ENCODE results near the gene GREM1. TPM values are rescaled to one million over a fixed set of nuclear protein-coding genes. Genes with fewer than 3 reads are reported as not detected.

GREM1 gene
- total and polyA plus RNA-seq, 2 donors (not counting 1 experiment from before 2014, with no cell fraction given) = 364 to 1,863 TPM

- no peaks in the 10 kb centered on the region for H3K36me3 ChIP-seq (ENCODE audit: control insufficient read depth, insufficient read depth, low read length)
- H3K27me3 ChIP-seq (ENCODE audit: control insufficient read depth, insufficient read depth, low read length) = no peaks in the 10 kb centered on the region
- H3K9me3 ChIP-seq (ENCODE audit: control insufficient read depth, insufficient read depth, low read depth, low read length) = no peaks in the 10 kb centered on the region
- no peak overlapping the region for H3K9ac ChIP-seq (ENCODE audit: insufficient read depth, low read length)
- peak; percentile 51 to 53 for DNase-seq (ENCODE audit: low read depth in 2 of 2)
- H3K79me2 ChIP-seq (ENCODE audit: control insufficient read depth, insufficient read depth, low read length) = no peaks in the 10 kb centered on the region
- no peak overlapping the region for H3K4me3 ChIP-seq (replicated peaks in 1 of 4; ENCODE audit: control extremely low read depth in 1 of 4, insufficient read depth in 1 of 4, low read depth in 3 of 4, low read length in 4 of 4)
- no peak overlapping the region for H2AFZ ChIP-seq (ENCODE audit: low read length)
- no peak overlapping the region for H3K27ac ChIP-seq (ENCODE audit: insufficient read depth, low read length)
- H3K4me1 ChIP-seq (ENCODE audit: control insufficient read depth, extremely low read depth, insufficient read depth, low read length) = peaks cover 12% of the 10 kb centered on the region
- TF ChIP-seq CTCF (conservative IDR thresholded peaks at IDR 0.05 in 1 of 2, IDR thresholded peaks at IDR 0.05 in 1 of 2; ENCODE audit: low read depth in 1 of 2, low read length in 2 of 2) = no peak
- no peak for TF ChIP-seq EZH2 (IDR thresholded peaks at IDR 0.05; ENCODE audit: low read length, missing control alignments)
- peak overlapping the region; percentile 21 for H3K4me2 ChIP-seq (ENCODE audit: extremely low read depth, insufficient read depth, low read length)
- no peaks in the 10 kb centered on the region for H4K20me1 ChIP-seq (ENCODE audit: control insufficient read depth, extremely low read depth, insufficient read depth, low read length)
Measured at GRCh38 chr15:32790352-32790999, 72.7 kb downstream of the GREM1 start.

- Histone ChIP-seq H3K27ac (ENCODE audit: insufficient read depth, low read length) (no peak overlapping the region), H3K9ac (ENCODE audit: insufficient read depth, low read length) (no peak overlapping the region), H4K20me1 (ENCODE audit: control insufficient read depth, extremely low read depth, insufficient read depth, low read length) (no peaks in the 10 kb centered on the region), H3K79me2 (ENCODE audit: control insufficient read depth, insufficient read depth, low read length) (no peaks in the 10 kb centered on the region), H3K9me3 (ENCODE audit: control insufficient read depth, insufficient read depth, low read depth, low read length) (no peaks in the 10 kb centered on the region), H2AFZ (ENCODE audit: low read length) (no peak overlapping the region), H3K4me3 (replicated peaks in 1 of 4; ENCODE audit: control extremely low read depth in 1 of 4, insufficient read depth in 1 of 4, low read depth in 3 of 4, low read length in 4 of 4) (no peak overlapping the region), H3K36me3 (ENCODE audit: control insufficient read depth, insufficient read depth, low read length) (no peaks in the 10 kb centered on the region), H3K4me1 (ENCODE audit: control insufficient read depth, extremely low read depth, insufficient read depth, low read length) (peaks cover 12% of the 10 kb centered on the region), H3K4me2 (ENCODE audit: extremely low read depth, insufficient read depth, low read length) (no peak overlapping the region), H3K27me3 (ENCODE audit: control insufficient read depth, insufficient read depth, low read length) (no peaks in the 10 kb centered on the region)
- no peak for DNase-seq (ENCODE audit: low read depth in 2 of 2)
- TF ChIP-seq CTCF (conservative IDR thresholded peaks at IDR 0.05 in 1 of 2, IDR thresholded peaks at IDR 0.05 in 1 of 2; ENCODE audit: low read depth in 1 of 2, low read length in 2 of 2) (no peak), EZH2 (IDR thresholded peaks at IDR 0.05; ENCODE audit: low read length, missing control alignments) (no peak)
Measured at GRCh38 chr15:32792436-32792835, 74.6 kb downstream of the GREM1 start.

Other genes starting within 250 kb of the GREM1 start
- 3.6 TPM in 2 replicates for gene GOLGA8N, start 124.5 kb upstream of the GREM1 start, total RNA-seq
- 0.54 and 1.7 TPM in 2 replicates for gene GOLGA8N, start 124.5 kb upstream of the GREM1 start, polyA plus RNA-seq
- 13.1 and 21.1 TPM in 2 replicates for gene ARHGAP11A, start 102.5 kb upstream of the GREM1 start, total RNA-seq
- 9.1 and 21.7 TPM in 2 replicates for gene ARHGAP11A, start 102.5 kb upstream of the GREM1 start, polyA plus RNA-seq
- gene SCG5, start 76.3 kb upstream of the GREM1 start, total RNA-seq = 39.8 and 46.2 TPM in 2 replicates
- gene SCG5, start 76.3 kb upstream of the GREM1 start, polyA plus RNA-seq = 15.9 and 27.8 TPM in 2 replicates